Measurements from ENCODE around the gene VSNL1.

DNA sequence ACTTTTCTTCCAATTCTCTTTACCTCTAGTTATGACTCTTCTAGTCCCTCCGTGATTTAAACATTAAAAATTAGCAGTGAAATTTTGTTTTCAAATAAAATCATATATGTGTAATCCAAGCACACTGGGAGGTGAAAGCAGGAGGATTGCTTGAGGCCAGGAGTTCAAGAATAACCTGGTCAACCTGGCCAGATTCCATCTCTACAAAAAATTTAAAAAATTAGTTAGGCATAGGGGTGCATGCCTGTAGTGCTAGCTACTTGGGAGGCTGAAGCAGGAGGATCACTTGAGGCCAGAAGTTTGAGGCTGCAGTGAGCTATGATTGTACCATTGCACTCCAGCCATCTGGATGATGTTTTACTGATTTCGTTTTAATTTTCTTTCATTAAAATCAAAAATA lies 7.0 kb upstream of the VSNL1 start:
- no peak for TF ChIP-seq EZH2 (IDR thresholded peaks at IDR 0.05; ENCODE audit: borderline replicate concordance, low read length)
- TF ChIP-seq, protein P1, sequence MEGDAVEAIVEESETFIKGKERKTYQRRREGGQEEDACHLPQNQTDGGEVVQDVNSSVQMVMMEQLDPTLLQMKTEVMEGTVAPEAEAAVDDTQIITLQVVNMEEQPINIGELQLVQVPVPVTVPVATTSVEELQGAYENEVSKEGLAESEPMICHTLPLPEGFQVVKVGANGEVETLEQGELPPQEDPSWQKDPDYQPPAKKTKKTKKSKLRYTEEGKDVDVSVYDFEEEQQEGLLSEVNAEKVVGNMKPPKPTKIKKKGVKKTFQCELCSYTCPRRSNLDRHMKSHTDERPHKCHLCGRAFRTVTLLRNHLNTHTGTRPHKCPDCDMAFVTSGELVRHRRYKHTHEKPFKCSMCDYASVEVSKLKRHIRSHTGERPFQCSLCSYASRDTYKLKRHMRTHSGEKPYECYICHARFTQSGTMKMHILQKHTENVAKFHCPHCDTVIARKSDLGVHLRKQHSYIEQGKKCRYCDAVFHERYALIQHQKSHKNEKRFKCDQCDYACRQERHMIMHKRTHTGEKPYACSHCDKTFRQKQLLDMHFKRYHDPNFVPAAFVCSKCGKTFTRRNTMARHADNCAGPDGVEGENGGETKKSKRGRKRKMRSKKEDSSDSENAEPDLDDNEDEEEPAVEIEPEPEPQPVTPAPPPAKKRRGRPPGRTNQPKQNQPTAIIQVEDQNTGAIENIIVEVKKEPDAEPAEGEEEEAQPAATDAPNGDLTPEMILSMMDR (IDR thresholded peaks at IDR 0.05; ENCODE audit: low read length), result no peak
